Measurements from ENCODE around the gene RAD18. TPM values are rescaled to one million over a fixed set of nuclear protein-coding genes. Genes with fewer than 3 reads are reported as not detected.

RAD18 gene
- total and polyA plus RNA-seq, 4 donors: 1.2 to 9.0 (median 4.3) TPM

DNA sequence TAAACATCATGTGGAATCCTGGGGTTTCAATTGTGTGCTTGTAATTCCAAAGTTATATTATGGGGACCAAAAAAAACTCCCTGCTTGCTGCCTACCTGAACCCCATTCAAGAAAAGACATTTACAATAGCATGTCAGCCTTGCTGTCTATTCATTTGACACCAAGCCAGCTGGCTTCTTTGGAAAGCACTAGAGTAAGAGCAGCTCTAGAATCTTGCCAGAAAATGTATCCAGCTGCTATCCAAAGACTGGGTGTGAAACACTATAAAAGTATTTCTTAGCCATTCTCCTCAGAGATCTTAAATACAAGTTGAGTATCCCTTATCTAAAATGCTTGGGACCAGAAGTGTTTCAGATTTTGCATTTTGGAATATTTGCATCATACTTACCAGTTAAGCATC is 87.4 kb downstream of the RAD18 start:
- Histone ChIP-seq H3K9ac (ENCODE audit: low read depth in 1 of 2, low read length in 2 of 2) (no peak overlapping the region), H3K4me3 (ENCODE audit: low read depth in 1 of 3, low read length in 3 of 3) (no peak overlapping the region), H3K9me3 (ENCODE audit: control insufficient read depth in 4 of 4, low read length in 3 of 4) (no peaks in the 10 kb centered on the region), H3K4me1 (ENCODE audit: control insufficient read depth in 4 of 4, insufficient read depth in 4 of 4, low read length in 3 of 4) (no peaks in the 10 kb centered on the region), H3K27me3 (ENCODE audit: control insufficient read depth in 4 of 4, insufficient read depth in 4 of 4, low read length in 3 of 4) (no peaks in the 10 kb centered on the region), H3K27ac (ENCODE audit: low read depth in 1 of 2, low read length in 2 of 2) (no peak overlapping the region), H3K36me3 (ENCODE audit: control insufficient read depth in 4 of 4, insufficient read depth in 3 of 4, low read depth in 1 of 4, low read length in 3 of 4) (peaks cover 0 to 6% (median 4%) of the 10 kb centered on the region in 4 donors)
- DNase-seq (ENCODE audit: low spot score): no peak
- TF ChIP-seq TAF1 (conservative IDR thresholded peaks at IDR 0.05) (no peak), RXRA (IDR thresholded peaks at IDR 0.05) (no peak), RAD21 (IDR thresholded peaks at IDR 0.05) (no peak)

DNA sequence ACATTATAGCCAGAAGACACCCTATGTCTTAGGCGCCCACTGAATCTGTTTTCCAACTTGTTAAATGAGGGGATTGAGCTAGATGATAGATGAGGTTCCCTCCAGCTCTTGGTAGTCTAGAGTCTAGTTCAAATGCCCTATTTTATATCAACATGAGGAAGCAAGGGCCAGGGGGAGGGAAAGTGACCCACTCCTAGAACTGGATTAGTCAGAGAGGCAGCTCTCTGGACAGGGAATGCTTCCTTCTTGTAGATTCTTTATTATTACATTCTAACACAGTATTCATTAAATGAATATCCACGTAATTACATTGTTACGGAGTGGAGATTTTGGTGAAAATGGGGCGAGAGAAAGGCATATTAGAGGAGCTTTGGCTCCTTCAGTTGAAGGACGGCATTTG is 89.5 kb downstream of the RAD18 start:
- WGBS: 99% methylated on average over 5 of the region's 5 CpGs
- TF ChIP-seq, protein P1, sequence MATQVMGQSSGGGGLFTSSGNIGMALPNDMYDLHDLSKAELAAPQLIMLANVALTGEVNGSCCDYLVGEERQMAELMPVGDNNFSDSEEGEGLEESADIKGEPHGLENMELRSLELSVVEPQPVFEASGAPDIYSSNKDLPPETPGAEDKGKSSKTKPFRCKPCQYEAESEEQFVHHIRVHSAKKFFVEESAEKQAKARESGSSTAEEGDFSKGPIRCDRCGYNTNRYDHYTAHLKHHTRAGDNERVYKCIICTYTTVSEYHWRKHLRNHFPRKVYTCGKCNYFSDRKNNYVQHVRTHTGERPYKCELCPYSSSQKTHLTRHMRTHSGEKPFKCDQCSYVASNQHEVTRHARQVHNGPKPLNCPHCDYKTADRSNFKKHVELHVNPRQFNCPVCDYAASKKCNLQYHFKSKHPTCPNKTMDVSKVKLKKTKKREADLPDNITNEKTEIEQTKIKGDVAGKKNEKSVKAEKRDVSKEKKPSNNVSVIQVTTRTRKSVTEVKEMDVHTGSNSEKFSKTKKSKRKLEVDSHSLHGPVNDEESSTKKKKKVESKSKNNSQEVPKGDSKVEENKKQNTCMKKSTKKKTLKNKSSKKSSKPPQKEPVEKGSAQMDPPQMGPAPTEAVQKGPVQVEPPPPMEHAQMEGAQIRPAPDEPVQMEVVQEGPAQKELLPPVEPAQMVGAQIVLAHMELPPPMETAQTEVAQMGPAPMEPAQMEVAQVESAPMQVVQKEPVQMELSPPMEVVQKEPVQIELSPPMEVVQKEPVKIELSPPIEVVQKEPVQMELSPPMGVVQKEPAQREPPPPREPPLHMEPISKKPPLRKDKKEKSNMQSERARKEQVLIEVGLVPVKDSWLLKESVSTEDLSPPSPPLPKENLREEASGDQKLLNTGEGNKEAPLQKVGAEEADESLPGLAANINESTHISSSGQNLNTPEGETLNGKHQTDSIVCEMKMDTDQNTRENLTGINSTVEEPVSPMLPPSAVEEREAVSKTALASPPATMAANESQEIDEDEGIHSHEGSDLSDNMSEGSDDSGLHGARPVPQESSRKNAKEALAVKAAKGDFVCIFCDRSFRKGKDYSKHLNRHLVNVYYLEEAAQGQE (IDR thresholded peaks at IDR 0.05): no peak
- TF ChIP-seq HNF4A (conservative IDR thresholded peaks at IDR 0.05) (no peak), YY1 (IDR thresholded peaks at IDR 0.05) (no peak), EGR1 (IDR thresholded peaks at IDR 0.05; ENCODE audit: low read depth in 2 of 2) (no peak)
- TF ChIP-seq, protein P2, sequence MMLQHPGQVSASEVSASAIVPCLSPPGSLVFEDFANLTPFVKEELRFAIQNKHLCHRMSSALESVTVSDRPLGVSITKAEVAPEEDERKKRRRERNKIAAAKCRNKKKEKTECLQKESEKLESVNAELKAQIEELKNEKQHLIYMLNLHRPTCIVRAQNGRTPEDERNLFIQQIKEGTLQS (IDR thresholded peaks at IDR 0.05): no peak
- TF ChIP-seq, protein P3, sequence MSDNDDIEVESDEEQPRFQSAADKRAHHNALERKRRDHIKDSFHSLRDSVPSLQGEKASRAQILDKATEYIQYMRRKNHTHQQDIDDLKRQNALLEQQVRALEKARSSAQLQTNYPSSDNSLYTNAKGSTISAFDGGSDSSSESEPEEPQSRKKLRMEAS (IDR thresholded peaks at IDR 0.05): no peak
- H3K4me1 ChIP-seq (ENCODE audit: control insufficient read depth in 4 of 4, insufficient read depth in 4 of 4, low read length in 3 of 4): no peaks in the 10 kb centered on the region
- DNase-seq (ENCODE audit: low spot score): no peak
- H3K27ac ChIP-seq (ENCODE audit: low read depth in 1 of 2, low read length in 2 of 2): no peak overlapping the region
- peaks cover 0 to 5% (median 3%) of the 10 kb centered on the region in 4 donors for H3K36me3 ChIP-seq (ENCODE audit: control insufficient read depth in 4 of 4, insufficient read depth in 3 of 4, low read depth in 1 of 4, low read length in 3 of 4)
- H3K27me3 ChIP-seq (ENCODE audit: control insufficient read depth in 4 of 4, insufficient read depth in 4 of 4, low read length in 3 of 4): no peaks in the 10 kb centered on the region
- no peaks in the 10 kb centered on the region for H3K9me3 ChIP-seq (ENCODE audit: control insufficient read depth in 4 of 4, low read length in 3 of 4)
- H3K9ac ChIP-seq (ENCODE audit: low read depth in 1 of 2, low read length in 2 of 2): no peak overlapping the region
- H3K4me3 ChIP-seq (ENCODE audit: low read depth in 1 of 3, low read length in 3 of 3): no peak overlapping the region

DNA sequence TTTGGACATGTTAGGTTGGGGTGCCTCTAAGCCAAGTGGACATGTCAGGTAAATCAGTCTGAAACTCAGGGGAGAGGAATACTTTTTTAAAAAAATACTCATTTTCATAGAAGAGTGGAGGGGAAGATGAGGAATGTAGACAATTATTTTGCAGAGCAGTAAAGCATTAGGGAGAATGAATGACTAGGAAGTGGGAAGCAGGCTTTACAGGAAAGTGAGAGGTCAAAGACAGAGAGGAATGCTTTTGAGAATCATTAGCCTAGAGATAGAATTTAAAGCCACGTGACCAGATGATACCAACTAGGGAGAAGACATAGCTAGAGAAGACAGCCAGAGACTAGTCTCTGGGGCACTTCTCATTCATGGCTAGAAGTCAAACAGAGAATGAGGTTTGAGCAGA is 91.0 kb downstream of the RAD18 start:
- no peak overlapping the region for H3K9ac ChIP-seq (ENCODE audit: low read depth in 1 of 2, low read length in 2 of 2)
- H3K27me3 ChIP-seq (ENCODE audit: control insufficient read depth in 4 of 4, insufficient read depth in 4 of 4, low read length in 3 of 4): no peaks in the 10 kb centered on the region
- DNase-seq (ENCODE audit: low spot score): no peak
- H3K36me3 ChIP-seq (ENCODE audit: control insufficient read depth in 4 of 4, insufficient read depth in 3 of 4, low read depth in 1 of 4, low read length in 3 of 4): peaks cover 0 to 5% (median 3%) of the 10 kb centered on the region in 4 donors
- H3K4me1 ChIP-seq (ENCODE audit: control insufficient read depth in 4 of 4, insufficient read depth in 4 of 4, low read length in 3 of 4): no peaks in the 10 kb centered on the region
- no peak overlapping the region for H3K27ac ChIP-seq (ENCODE audit: low read depth in 1 of 2, low read length in 2 of 2)
- H3K4me3 ChIP-seq (ENCODE audit: low read depth in 1 of 3, low read length in 3 of 3): no peak overlapping the region
- H3K9me3 ChIP-seq (ENCODE audit: control insufficient read depth in 4 of 4, low read length in 3 of 4): no peaks in the 10 kb centered on the region
- WGBS: 74% methylated on average over 1 of the region's 1 CpG
- TF ChIP-seq TAF1 (conservative IDR thresholded peaks at IDR 0.05) (no peak), FOXA2 (IDR thresholded peaks at IDR 0.05) (no peak), RAD21 (IDR thresholded peaks at IDR 0.05) (no peak), YY1 (IDR thresholded peaks at IDR 0.05) (no peak), JUND (IDR thresholded peaks at IDR 0.05) (no peak), SP1 (IDR thresholded peaks at IDR 0.05) (no peak), EGR1 (IDR thresholded peaks at IDR 0.05; ENCODE audit: low read depth in 2 of 2) (no peak), HNF4A (conservative IDR thresholded peaks at IDR 0.05) (no peak), HNF4G (IDR thresholded peaks at IDR 0.05) (no peak), FOXA1 (IDR thresholded peaks at IDR 0.05) (no peak), GABPA (IDR thresholded peaks at IDR 0.05 in 1 of 2, conservative IDR thresholded peaks at IDR 0.05 in 1 of 2) (no peak), RXRA (IDR thresholded peaks at IDR 0.05) (no peak), NR2F2 (IDR thresholded peaks at IDR 0.05) (no peak)
- TF ChIP-seq, protein P1 (IDR thresholded peaks at IDR 0.05): no peak
- TF ChIP-seq, protein P3 (IDR thresholded peaks at IDR 0.05): no peak
- TF ChIP-seq, protein P2 (IDR thresholded peaks at IDR 0.05): no peak
- TF ChIP-seq, protein P4, sequence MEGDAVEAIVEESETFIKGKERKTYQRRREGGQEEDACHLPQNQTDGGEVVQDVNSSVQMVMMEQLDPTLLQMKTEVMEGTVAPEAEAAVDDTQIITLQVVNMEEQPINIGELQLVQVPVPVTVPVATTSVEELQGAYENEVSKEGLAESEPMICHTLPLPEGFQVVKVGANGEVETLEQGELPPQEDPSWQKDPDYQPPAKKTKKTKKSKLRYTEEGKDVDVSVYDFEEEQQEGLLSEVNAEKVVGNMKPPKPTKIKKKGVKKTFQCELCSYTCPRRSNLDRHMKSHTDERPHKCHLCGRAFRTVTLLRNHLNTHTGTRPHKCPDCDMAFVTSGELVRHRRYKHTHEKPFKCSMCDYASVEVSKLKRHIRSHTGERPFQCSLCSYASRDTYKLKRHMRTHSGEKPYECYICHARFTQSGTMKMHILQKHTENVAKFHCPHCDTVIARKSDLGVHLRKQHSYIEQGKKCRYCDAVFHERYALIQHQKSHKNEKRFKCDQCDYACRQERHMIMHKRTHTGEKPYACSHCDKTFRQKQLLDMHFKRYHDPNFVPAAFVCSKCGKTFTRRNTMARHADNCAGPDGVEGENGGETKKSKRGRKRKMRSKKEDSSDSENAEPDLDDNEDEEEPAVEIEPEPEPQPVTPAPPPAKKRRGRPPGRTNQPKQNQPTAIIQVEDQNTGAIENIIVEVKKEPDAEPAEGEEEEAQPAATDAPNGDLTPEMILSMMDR (IDR thresholded peaks at IDR 0.05; ENCODE audit: low read depth, low read length, missing input control): no peak

Data from liver (tissue), 9 donors.